ENCODE measurements around the gene CAPZB.

Gene CAPZB

DNA sequence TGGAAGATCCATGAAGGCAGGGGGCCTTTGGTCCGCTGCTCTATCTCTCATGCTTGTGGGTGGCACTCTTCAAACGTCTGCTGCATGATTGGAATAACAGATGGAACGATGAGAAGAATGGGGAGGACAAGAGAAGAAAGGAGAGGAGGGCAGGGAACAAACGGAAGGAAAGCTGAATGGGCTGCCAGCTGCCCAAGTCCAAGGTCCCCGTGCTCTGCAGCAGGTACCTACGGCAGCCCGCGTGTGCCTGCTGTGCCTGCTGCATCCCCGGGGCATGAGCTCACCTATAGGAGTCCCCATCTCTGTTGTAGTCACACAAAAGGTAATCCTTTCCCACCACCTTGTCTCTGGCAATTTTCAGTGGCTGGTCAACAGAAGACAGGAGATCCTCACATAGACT lies 100.1 kb downstream of the CAPZB start:
- no peak for DNase-seq (ENCODE audit: low spot score)

DNA sequence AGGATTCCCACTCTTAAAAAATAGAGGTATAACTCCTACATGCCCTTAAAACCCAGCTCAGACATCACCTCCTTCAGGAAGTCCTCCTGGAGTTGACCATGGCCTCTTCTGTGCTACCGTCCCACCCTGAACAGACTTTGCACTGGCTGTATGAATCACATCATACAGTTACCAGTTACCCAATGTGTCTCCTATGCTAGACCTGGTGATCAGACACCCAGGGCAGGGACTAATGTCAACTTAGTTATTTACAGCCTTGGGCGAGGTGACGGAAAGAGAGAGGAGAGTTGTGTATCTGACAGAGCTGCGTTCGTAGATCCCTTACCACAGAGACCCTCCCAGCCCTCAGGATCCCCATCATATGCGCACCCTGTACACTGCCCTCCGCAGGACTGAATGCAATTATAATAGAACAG lies 100.6 kb downstream of the CAPZB start:
- no peak for DNase-seq (ENCODE audit: low spot score)

DNA sequence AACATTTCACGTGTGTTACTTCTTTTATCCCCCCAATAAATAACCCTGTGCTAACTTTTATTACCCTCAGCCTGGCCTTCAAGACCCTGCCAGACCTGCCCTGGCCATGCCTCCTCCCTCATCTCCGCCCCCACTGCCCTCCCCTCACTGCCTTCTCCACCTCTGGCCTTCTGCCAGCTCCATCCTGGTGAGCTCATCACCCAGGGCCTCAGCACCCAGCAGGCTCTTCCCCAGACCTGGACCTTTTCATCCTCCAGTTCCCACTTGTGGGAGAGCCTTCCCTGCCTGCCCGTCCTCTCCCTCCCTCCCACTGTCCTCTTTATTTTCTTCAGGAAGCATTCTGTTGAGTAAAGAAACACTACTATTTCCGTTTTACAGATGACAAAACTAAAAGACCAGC lies 101.2 kb downstream of the CAPZB start:
- DNase-seq (ENCODE audit: low spot score), result no peak

DNA sequence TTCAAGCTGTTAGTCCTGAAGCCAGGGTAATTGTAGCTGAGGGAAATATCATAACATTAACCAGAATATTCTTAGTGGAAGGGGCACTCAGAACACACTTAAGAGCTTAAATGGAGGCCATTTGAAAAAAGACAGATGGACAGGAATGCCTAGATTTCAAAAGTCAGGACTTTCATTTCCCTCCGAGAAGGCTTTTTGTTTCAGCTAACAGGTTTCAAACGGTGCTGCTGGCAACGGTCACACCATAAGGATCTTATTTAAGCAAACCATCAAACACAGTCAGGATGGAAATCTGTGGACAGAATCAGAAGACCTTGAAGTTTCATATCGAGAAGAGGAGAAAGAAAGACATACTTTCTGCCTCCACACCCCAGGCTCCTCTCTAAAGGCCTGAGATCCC lies 103.1 kb downstream of the CAPZB start:
- DNase-seq (ENCODE audit: low spot score), result no peak

DNA sequence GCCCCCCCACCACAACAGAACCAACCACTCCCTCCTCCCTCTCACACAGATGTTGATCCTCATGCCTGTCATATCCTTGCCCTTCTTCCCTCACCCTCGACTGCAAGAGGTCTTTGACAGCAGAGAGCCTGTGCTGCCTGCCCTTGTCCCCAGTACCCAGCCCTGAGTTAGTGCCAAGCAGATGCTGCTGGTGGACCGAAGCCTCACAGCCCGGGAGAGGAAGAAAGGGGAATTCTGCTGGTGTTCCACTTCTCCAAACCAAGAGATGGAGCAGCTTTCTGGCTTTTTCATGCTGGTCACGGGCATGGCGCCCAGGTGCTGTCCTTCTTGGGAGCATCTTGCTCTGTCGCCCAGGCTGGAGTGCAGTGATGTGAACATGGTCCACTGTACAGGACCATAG lies 104.1 kb downstream of the CAPZB start:
- no peak for DNase-seq (ENCODE audit: low spot score)

DNA sequence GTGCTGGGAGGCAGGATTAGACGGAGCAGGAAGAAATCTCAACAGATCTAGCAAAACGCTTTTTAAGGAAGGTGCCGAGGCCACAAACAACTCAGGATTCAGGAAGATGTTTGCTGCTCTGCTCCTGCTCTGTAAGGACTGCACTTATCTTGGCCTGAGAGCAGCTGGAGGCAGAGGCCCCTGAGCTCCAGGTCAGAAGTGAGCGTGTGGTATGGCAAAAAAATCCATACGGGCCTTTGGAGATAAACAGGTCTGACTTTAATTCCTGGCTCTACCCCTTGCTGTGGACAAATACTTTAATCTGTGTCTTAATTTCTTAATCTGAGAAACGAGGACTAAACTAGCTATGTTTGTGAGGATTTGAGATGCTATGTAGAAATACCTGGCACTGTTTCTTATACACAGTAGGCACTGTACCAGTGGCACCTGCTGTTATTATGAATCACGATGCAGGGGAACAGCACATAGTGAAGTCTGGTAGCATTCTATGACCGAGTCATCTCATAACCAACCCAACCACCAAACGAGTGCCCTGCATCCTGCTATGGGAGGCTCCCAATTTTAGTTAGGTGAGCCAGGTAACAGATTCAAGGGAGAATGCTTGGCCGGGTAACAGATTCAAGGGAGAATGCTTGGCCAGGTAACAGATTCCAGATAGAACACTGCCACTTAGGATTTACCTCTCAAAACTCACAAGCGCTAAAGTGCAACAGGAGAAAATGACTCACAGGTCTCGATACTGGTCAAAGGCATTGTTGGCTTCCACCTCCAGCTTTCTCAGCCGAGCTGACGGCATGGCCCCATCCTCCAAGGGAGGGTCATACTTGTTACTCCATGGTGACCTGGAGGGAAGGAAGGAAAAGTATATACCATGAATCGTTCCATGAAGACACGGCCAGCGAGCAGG lies 107.3 kb downstream of the CAPZB start:
- no peak for DNase-seq (ENCODE audit: low spot score)

DNA sequence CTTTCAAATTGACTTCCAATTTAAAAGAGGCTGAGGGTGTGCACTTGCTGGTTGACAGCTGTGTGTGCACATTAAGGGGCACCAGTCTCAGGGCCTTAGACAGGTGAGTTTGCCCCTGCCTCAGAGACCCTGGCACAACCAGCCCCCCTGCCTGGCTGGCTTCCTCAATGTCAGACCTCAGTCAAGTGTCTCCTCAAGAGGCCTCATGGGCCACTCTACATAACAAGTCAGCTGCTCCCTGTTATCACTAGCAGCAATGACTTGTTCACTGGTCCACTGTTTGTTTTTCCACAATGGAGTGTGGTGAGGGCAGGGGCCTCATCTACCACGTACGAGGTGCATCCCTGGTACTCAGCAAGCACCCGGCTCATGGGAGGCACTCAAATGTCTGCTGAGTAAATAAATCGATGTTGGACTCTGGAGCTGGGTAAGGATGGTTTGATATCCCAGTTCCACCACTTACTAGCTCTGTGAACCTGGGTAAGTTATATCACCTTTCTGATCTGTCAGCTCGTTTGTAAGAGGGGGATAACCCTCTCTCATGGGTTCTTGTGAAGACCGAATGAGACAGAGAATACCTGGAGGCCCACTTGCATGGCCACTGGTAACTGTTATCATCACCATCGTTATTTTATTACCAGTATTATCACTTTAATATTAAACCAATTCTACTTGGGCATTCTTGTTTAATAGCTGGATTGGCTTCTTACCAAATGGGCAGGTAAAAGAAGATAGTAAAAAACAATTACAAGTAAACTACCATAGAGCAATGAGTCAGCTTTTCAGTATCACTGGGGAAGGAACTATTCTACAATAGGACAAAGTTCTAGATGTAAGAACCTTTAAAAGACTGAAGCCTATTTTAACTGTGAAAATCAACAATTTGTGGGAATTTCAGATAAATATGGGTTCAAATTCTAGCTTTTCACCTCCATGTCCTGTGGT lies 108.6 kb downstream of the CAPZB start:
- DNase-seq (ENCODE audit: low spot score), result no peak

DNA sequence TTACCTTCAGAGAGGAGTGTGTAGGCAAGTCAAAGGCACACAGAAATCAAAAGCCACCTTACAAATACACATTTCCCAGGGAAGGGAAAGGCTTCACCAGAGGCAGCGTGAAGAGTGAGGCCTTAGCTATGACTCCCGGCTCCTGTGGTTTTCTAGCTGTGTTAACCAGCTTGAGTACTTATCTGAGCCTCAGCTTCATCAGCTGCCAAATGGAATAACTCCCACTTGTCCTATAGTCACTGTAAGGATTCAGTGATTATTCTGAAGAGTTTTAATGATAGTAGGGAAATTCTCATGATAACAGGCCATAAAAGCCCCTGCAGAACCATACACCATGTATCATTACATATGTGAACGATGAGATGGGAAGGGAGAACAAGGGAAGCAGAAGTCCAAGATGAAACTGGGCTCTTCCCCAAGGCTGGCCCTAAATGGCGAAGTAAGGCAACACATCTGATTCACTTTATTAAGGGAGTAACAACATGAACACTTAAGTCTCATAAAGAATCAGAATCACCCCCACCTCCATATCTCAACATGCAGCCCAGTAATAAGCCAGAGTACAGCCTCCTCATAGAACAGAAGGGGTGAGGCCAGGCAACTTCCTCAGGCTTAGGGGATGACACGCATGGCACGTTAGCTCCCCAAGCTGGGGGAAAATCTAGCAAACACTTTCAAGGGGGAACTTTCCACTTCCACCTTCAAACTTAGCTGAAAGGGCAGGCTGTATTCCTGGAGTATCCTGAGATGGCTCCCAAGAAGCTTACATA lies 109.5 kb downstream of the CAPZB start:
- DNase-seq (ENCODE audit: low spot score), result no peak

DNA sequence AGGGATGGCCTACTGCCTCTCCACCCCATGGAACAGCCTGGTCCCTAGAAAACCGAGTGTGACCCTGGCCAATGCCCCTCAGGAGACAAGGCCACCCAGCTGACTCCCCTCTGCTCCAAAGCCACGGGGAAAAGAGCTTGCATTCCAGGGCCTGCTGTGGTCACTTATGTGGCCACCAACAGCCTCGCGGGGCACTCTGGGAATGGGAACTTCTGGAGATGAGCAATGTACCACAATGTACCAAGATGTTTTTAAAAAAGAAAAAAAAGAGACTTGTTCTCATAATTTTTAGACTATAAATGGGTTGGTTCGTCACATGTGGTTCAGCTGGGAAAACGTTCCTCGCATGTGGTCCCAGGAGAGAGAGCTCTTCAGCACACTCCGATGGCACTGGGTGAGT lies 110.4 kb downstream of the CAPZB start:
- DNase-seq (ENCODE audit: low spot score), result peak; percentile 75

DNA sequence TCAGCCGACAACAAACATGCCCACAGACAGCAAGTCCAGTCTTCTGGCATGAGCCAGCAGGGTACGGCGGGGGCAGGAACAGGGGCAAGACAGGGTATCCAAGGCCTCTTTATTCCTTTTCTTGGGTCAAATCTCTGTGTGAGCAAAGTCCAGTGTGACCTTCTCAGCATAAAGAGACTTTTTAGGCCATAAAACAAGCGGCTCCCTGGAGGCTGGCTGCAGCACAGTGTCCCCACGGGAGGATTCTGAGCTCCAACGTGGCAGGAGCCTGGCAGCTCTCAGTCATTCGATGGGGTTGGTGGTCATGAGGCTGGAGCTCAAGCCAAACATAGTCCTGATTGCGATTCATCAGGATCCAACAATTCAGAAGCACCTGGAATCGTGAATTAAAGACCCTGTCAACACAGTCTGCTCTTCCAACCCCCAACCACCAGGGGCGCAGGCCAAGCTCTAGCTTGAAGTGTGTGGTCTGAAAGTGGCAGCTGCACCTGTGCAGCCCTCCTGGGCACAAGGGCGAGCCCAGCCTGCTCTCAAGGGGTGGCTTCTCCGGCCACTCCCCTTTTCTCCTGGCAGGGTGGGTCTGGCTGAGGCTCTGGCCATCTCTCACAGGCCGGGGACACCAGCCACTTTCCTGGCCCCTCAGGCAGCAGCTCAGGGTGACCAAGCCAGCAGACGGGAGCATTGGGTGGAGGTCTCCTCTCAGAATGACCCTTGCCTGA lies 111.1 kb downstream of the CAPZB start:
- DNase-seq (ENCODE audit: low spot score), result no peak

DNA sequence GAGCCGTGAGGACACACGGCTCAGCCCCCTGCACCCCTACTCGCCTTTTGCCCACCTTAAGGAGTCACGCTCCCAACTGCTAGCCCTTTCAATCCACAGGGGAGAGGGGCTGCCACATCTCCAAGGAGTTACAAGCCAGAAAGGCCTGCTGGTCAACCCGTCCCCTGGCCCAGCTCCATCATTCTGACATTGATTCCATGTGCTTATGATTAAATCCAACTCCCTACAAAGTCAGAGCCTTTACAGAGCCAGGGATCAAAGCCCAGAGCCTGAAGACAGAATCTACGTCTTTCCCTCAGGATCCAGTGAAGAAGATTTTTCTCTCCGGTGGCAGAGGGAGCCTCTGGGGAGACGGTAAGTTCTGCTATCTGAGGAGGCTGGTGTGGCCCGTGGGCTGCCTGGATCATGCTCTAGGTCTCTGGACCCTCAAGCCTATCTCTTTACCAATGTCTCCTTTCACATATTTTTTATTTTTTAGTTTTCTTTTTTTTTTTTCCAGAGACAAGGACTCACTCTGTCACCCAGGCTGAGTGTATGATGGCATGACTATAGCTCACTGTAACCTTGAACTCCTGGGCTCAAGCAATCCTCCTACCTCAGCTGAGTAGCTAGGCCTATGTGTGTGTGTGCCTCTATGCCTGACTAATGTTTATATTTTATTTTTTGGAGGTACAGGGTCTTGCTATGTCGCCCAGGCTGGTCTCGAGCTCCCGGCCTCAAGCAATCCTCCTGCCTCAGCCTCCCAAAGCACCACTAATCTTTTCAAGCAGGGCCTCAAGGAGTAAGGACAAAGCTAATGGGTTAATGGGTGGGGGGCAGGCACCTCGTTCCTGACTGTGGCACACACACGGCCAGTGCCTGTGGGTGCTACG lies 111.9 kb downstream of the CAPZB start:
- DNase-seq (ENCODE audit: low spot score), result peak; percentile 54

DNA sequence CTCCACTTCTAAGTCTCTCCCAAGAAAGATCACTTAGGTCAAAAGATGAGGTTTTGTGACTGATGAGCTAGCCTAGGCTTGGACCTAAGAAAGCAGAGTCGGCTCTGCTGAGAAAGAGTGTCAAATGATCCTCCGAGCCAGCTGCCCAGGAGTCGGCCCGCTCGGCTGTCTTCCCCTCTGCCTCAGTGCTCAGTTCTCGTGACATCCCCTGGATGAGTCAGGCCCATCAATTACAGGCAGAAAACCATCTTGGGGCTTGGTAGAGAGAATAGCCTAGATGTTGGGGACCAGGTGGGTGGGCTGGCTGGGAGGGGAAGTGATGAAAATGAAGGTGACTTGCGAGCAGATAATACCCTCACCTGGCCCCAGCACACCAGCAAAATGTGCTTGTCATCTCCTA lies 112.7 kb downstream of the CAPZB start:
- peak; percentile 76 for DNase-seq (ENCODE audit: low spot score)

DNA sequence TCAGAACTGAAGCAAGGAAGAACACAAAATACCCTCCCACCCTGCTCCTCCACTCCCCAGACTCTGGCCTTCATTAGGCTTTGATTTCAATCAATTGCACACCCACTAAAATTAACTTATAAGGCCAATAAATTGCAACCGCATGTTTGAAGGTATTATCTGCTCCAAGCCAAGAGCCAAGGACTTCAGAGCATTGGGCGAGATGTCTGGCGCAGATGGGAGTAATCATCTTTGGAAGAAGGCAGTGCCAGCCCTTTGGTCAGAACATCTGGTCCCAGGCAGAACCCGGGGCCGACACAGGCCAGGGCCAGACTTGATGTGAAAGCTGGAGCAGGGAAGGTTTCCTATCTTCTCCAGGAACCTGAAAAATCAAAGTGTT lies 113.2 kb downstream of the CAPZB start:
- peak; percentile 56 for DNase-seq (ENCODE audit: low spot score)

DNA sequence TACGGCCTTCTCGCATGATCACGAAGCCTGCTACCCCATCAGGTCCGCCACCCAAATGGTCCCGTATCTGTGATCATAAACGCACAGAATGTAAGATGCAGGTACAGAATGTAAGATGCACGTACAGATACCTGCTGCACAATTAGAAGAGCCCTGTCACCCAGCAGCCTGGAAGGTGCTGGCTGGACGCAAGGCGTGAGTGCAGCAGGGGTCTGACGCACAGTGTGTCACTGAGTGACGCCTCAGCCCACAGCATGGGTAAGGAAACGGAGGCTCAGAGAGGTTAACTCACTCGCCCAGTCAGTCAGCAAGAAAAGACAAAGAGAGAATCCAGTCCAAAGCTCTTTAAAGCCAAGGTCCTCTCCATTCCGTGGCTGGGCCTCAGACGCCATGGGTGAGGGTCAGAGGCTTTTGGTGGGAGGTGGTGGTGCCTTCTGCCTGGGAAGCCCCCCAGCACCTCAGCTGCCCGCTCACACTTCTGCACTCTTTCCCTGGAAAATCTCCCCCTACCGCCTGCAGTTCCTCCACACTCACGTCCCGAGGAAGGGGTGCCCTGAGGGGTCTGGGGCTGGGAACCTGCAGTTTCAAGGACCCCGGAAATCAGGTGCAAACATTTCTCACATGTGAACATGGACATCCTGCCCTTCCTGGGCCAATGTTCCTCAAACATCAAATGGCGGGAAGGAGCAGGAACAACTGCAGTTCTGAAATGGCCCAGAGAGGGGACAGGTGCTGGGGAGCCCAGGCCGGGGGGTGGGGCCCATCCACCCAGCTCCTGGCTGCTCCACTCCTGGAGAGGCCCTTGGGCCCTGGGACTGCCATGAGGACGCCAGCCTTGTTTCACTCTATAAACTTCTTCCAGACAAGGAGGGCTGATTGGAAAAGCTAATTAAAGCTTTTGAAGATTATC lies 113.9 kb downstream of the CAPZB start:
- no peak for DNase-seq (ENCODE audit: low spot score)

DNA sequence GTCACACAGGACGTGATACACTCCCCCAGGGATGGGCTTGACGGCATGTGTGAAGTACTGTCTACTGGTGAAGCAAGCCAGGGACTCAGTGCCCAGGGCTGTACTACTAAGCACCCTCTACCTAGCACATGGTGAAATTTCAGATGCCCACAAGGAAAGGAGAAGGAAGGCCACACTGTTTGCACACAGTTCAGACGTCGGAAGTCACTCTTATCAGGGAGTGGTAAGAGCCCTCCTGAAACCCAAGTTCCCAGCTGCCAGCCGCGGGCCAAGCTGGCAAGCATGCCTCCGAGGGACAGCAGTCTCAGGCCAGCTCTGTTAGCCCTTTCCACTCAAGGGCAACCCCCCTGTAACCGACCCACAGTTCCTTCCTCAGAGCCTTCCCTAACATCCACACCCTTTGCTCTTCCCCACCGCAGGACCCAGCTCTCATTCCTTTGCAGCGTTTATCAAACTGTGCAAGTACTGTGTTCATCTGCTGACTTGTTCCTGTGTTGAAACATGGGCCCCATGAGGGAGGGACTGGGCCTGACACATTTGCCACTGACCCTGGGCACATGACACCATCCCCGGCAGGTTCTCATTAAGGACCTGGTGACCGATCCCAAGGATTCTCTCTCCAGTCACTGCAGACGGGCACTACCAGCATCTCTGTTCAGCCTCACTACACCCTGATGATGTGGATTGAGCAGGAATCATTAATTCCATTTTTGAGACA lies 114.7 kb downstream of the CAPZB start:
- no peak for DNase-seq (ENCODE audit: low spot score)

DNA sequence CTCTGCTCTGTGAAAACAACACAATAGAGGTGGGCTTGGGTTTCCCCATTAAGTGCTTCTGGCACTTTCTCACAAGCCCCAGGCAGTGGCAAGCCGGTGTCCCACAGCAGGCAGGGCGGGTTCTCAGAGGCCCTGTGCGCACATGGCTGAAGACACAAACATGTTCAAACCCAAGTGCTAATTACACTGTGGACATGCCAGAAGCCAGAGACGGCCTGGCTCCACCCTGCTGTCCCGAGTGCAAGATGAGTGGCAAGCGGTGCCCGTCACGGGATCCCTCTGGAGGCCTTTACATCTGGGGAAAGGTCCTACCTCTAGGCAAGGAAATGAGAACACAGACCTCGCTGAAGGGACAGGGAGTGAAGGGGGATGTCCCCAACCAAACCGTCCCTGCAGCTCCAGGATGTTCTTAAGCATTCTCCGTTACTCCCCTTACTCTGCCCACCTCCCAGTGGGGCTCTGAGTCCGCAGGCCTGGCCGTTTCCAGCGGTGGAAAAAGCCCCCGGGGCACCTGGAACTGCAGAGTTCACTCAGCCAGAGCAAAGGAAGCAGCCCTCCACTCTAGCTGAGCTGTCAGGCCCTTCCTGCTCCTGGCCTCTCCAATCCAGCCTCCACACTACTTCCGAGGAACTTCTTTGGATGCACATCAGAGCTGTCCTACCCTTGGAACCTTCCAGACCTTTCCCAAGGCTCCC lies 115.8 kb downstream of the CAPZB start:
- no peak for DNase-seq (ENCODE audit: low spot score)

DNA sequence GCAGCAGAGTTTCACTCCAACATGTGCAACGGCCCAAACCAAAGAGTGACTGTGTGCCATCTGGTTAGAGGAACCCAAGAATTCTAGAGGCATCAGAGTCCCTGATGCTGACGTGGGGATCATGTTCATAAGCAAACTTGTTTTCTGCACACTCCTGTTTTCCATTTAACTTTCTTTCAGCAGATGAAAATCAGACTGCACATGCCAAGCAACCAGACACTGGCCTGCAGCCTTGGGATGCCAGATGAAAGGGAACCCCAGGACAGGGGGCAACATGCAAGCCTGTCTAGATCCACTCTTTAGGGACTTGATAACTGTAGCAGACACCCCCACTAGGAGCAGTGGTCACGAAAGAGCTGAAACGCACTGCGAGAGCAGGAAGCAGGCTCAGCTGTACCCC lies 116.4 kb downstream of the CAPZB start:
- no peak for DNase-seq (ENCODE audit: low spot score)

DNA sequence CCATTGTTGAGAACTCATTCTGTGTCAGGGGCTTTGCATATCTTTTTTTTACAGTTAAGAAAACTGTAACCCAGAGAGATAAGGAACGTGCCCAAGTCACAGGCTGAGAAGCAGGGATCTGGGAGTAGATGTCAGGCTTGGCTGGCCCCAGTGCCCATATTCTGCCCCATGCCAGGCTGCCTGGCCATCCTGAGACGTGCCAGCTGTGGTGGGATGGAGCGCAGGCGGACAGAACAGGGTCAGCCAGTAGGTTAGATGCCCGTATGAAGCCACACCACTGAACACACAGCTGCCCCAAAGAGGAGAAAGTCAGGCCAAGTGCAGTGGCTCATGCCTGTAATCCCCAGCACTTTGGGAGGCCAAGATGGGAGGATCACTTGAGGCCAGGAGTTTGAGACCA lies 117.3 kb downstream of the CAPZB start:
- DNase-seq (ENCODE audit: low spot score), result no peak
